Neural cell (in vitro differentiated cells): ENCODE results near the gene DENND1A. TPM values are rescaled to one million over a fixed set of nuclear protein-coding genes. Genes with fewer than 3 reads are reported as not detected.

ENCODE experiments used
- H2AFZ ChIP-seq: fragments of 200-600, 300-800 bp; sonication (generic), shearing (Covaris generic); 2 replicates; pipeline ENCODE4 v1.6.0; 2014; ENCODE audit warnings: low read depth, mild to moderate bottlenecking, antibody characterized with exemption, low read length, moderate library complexity
- H3F3A ChIP-seq: fragments of 200-600 bp; shearing (Covaris generic); 2 replicates; pipeline ENCODE4 v1.6.1; 2016; ENCODE audit warnings: mild to moderate bottlenecking, moderate library complexity, mixed read lengths, antibody characterized with exemption, low read length; ENCODE audit not compliant: insufficient read depth, poor library complexity, severe bottlenecking
- H3K27ac ChIP-seq: fragments of 200-600, 300-800 bp; sonication (generic), shearing (Covaris generic); 2 replicates; pipeline ENCODE4 v1.5.1; 2014; ENCODE audit warnings: mild to moderate bottlenecking, low read length, moderate library complexity
- H3K27me3 ChIP-seq: fragments of 300-800, 200-600 bp; sonication (generic), shearing (Covaris generic); 2 replicates; pipeline ENCODE4 v1.6.0; 2014; ENCODE audit warnings: mild to moderate bottlenecking, low read depth, low read length, moderate library complexity; ENCODE audit not compliant: insufficient read depth
- H3K36me3 ChIP-seq: fragments of 300-800, 200-600 bp; sonication (generic), shearing (Covaris generic); 2 replicates; pipeline ENCODE4 v1.5.1; 2014; ENCODE audit warnings: mild to moderate bottlenecking, antibody characterized with exemption, low read length, moderate library complexity; ENCODE audit not compliant: insufficient read depth
- H3K4me2 ChIP-seq: fragments of 300-800, 200-600 bp; sonication (generic), shearing (Covaris generic); 2 replicates; pipeline ENCODE4 v1.6.0; 2014; ENCODE audit warnings: mild to moderate bottlenecking, low read length
- H3K4me3 ChIP-seq: fragments of 300-800, 200-600 bp; sonication (generic), shearing (Covaris generic); 2 replicates; pipeline ENCODE4 v1.5.1; 2014; ENCODE audit warnings: mild to moderate bottlenecking, low read length, moderate library complexity
- H3K79me2 ChIP-seq: fragments of 200-600 bp; shearing (Covaris generic); replicated peaks from 2 replicates; pipeline ENCODE4 v1.6.0; 2014; ENCODE audit warnings: mild to moderate bottlenecking, low read length, moderate library complexity; ENCODE audit not compliant: insufficient read depth
- H3K9ac ChIP-seq: fragments of 300-800, 200-600 bp; sonication (generic), shearing (Covaris generic); 2 replicates; pipeline ENCODE4 v1.6.1; 2016; ENCODE audit warnings: mild to moderate bottlenecking, low read length, mixed read lengths
- H3K9me2 ChIP-seq: fragments of 200-600 bp; shearing (Covaris generic); 2 replicates; pipeline ENCODE4 v1.6.1; 2016; ENCODE audit warnings: mild to moderate bottlenecking, low read length, mixed read lengths; ENCODE audit not compliant: insufficient read depth
- H3K9me3 ChIP-seq: fragments of 200-600, 300-800 bp; sonication (generic), shearing (Covaris generic); 2 replicates; pipeline ENCODE4 v1.6.1; 2016; ENCODE audit warnings: mild to moderate bottlenecking, mixed run types, low read length, moderate library complexity, mixed read lengths
- H4K20me1 ChIP-seq: fragments of 200-600 bp; shearing (Covaris generic); 2 replicates; pipeline ENCODE4 v1.6.1; 2016; ENCODE audit warnings: mild to moderate bottlenecking, mixed run types; ENCODE audit not compliant: insufficient read depth
- EP300 ChIP-seq: fragments of 450-650 bp; conservative IDR thresholded peaks from 2 replicates; pipeline ENCODE4 v1.6.1; 2014; ENCODE audit warnings: antibody characterized with exemption, mild to moderate bottlenecking, moderate library complexity; ENCODE audit not compliant: poor library complexity, severe bottlenecking
- EZH2 ChIP-seq: fragments of 200-600, 300-800 bp; shearing (Covaris generic), sonication (generic); IDR thresholded peaks from 2 replicates; pipeline ENCODE4 v1.6.1; 2014; ENCODE audit warnings: antibody characterized with exemption, low read length, borderline replicate concordance, mild to moderate bottlenecking; ENCODE audit not compliant: insufficient read depth, poor library complexity, severe bottlenecking
- MXI1 ChIP-seq: fragments of 450-650 bp; conservative IDR thresholded peaks from 2 replicates; pipeline ENCODE4 v1.6.1; 2014; ENCODE audit warnings: antibody characterized with exemption, mild to moderate bottlenecking; ENCODE audit not compliant: poor library complexity, severe bottlenecking
- POLR2AphosphoS5 ChIP-seq: IDR thresholded peaks from 2 replicates; pipeline ENCODE4 v1.6.1; 2012
- RAD21 ChIP-seq: fragments of 450-650 bp; conservative IDR thresholded peaks from 2 replicates; pipeline ENCODE4 v1.6.1; 2014; ENCODE audit warnings: antibody characterized with exemption, mild to moderate bottlenecking, moderate library complexity
- SMC3 ChIP-seq: fragments of 450-650 bp; conservative IDR thresholded peaks from 2 replicates; pipeline ENCODE4 v1.6.1; 2014; ENCODE audit warnings: antibody characterized with exemption, mild to moderate bottlenecking, moderate library complexity; ENCODE audit not compliant: poor library complexity
- TAF1 ChIP-seq: IDR thresholded peaks from 2 replicates; pipeline ENCODE4 v1.6.1; 2012; ENCODE audit warnings: low read depth
- polyA plus RNA-seq: library from polyadenylated mRNA; depleted of rRNA; stranded (reverse); fragments of >200 nt; gene quantifications from 2 replicates; pipeline ENCODE4 v1.2.3, GENCODE V29; 2014
- TF ChIP-seq, protein P1 (sequence below): IDR thresholded peaks from 2 replicates; pipeline ENCODE4 v1.6.1; 2012; ENCODE audit warnings: borderline replicate concordance
- TF ChIP-seq, protein P2 (sequence below): fragments of 450-650 bp; IDR thresholded peaks from 2 replicates; pipeline ENCODE4 v1.5.1; 2014; ENCODE audit warnings: antibody characterized with exemption, mild to moderate bottlenecking, moderate library complexity; ENCODE audit not compliant: poor library complexity, severe bottlenecking

Gene DENND1A
- polyA plus RNA-seq, 1 donor from 2014 or later, result 2.3 TPM

DNA sequence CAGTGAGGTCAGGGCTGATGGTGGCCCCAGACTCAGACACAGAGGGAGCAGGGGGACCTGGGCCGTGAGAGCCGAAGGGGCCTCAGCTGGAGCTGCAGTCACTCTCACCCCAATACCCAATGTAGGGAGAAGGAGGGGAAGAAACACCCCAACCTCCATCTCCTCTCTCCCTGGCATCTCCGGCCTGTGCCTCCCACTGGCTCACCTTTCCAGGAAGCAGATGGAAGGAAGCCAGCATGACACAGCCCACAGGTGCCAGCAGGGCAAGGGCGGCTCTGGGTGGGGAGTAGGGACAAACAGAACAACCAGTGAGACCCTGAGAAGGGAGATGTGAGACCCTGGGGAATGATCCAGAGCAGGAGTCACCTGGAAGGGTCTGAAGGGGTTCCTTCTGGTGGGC is 576.9 kb downstream of the DENND1A start:
- no peaks in the 10 kb centered on the region for H3K9me2 ChIP-seq
- no peaks in the 10 kb centered on the region for H3F3A ChIP-seq
- H4K20me1 ChIP-seq, result no peaks in the 10 kb centered on the region
- TF ChIP-seq, protein P1, sequence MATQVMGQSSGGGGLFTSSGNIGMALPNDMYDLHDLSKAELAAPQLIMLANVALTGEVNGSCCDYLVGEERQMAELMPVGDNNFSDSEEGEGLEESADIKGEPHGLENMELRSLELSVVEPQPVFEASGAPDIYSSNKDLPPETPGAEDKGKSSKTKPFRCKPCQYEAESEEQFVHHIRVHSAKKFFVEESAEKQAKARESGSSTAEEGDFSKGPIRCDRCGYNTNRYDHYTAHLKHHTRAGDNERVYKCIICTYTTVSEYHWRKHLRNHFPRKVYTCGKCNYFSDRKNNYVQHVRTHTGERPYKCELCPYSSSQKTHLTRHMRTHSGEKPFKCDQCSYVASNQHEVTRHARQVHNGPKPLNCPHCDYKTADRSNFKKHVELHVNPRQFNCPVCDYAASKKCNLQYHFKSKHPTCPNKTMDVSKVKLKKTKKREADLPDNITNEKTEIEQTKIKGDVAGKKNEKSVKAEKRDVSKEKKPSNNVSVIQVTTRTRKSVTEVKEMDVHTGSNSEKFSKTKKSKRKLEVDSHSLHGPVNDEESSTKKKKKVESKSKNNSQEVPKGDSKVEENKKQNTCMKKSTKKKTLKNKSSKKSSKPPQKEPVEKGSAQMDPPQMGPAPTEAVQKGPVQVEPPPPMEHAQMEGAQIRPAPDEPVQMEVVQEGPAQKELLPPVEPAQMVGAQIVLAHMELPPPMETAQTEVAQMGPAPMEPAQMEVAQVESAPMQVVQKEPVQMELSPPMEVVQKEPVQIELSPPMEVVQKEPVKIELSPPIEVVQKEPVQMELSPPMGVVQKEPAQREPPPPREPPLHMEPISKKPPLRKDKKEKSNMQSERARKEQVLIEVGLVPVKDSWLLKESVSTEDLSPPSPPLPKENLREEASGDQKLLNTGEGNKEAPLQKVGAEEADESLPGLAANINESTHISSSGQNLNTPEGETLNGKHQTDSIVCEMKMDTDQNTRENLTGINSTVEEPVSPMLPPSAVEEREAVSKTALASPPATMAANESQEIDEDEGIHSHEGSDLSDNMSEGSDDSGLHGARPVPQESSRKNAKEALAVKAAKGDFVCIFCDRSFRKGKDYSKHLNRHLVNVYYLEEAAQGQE, result no peak
- TF ChIP-seq SMC3 (no peak), POLR2AphosphoS5 (no peak), EZH2 (no peak), MXI1 (no peak), TAF1 (no peak), EP300 (no peak), RAD21 (no peak)
- TF ChIP-seq, protein P2, sequence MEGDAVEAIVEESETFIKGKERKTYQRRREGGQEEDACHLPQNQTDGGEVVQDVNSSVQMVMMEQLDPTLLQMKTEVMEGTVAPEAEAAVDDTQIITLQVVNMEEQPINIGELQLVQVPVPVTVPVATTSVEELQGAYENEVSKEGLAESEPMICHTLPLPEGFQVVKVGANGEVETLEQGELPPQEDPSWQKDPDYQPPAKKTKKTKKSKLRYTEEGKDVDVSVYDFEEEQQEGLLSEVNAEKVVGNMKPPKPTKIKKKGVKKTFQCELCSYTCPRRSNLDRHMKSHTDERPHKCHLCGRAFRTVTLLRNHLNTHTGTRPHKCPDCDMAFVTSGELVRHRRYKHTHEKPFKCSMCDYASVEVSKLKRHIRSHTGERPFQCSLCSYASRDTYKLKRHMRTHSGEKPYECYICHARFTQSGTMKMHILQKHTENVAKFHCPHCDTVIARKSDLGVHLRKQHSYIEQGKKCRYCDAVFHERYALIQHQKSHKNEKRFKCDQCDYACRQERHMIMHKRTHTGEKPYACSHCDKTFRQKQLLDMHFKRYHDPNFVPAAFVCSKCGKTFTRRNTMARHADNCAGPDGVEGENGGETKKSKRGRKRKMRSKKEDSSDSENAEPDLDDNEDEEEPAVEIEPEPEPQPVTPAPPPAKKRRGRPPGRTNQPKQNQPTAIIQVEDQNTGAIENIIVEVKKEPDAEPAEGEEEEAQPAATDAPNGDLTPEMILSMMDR, result no peak
- no peak overlapping the region for H3K4me2 ChIP-seq
- no peaks in the 10 kb centered on the region for H3K9me3 ChIP-seq
- H3K79me2 ChIP-seq, result peaks cover 14% of the 10 kb centered on the region
- no peaks in the 10 kb centered on the region for H3K27me3 ChIP-seq
- H3K36me3 ChIP-seq, result no peaks in the 10 kb centered on the region
- H3K4me3 ChIP-seq, result no peak overlapping the region
- H3K9ac ChIP-seq, result no peak overlapping the region
- H2AFZ ChIP-seq, result no peak overlapping the region
- H3K27ac ChIP-seq, result no peak overlapping the region

DNA sequence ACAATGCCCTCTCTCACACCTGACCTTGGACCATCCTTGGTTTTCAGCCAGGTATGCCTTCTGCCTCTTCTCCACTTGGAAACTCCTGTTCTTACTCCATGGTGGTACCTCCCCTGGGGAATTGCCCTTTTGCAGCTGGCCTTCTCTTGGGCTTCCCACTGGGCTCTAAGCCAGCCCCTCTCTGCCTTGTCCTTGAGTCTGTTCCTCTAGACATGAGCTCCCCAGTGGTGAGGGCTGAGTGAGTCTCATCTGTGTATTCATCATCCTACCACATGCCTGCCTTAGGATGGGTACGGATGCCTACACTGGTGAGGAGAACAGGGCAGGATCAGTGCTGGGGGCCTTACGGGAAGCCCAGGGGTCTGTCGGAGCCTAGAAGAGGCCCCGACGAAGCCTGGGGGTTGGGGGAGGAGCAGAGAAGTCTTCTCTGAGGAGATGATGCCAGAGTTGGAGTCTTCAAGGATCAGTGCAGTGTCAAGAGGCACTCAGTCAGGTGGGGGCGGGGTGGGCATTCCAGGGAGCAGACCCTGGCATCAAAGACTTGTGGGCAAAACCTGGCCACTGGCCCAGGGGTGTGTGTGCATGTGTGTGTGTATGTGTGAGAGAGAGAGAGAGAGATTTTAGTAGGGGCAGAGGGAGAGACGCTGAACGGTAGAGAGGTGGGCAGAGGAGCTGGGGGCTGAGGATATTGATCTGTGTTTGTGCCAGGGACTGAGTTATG is 579.2 kb downstream of the DENND1A start:
- no peak overlapping the region for H2AFZ ChIP-seq
- no peaks in the 10 kb centered on the region for H3F3A ChIP-seq
- no peaks in the 10 kb centered on the region for H4K20me1 ChIP-seq
- no peak overlapping the region for H3K4me2 ChIP-seq
- no peak for TF ChIP-seq SMC3
- TF ChIP-seq RAD21, result no peak
- TF ChIP-seq MXI1, result no peak
- TF ChIP-seq, protein P1, result no peak
- TF ChIP-seq, protein P2, result no peak
- H3K4me3 ChIP-seq, result no peak overlapping the region
- H3K27me3 ChIP-seq, result no peaks in the 10 kb centered on the region
- H3K36me3 ChIP-seq, result no peaks in the 10 kb centered on the region
- no peaks in the 10 kb centered on the region for H3K9me2 ChIP-seq
- no peak overlapping the region for H3K27ac ChIP-seq
- H3K9ac ChIP-seq, result no peak overlapping the region
- H3K79me2 ChIP-seq, result no peaks in the 10 kb centered on the region
- no peaks in the 10 kb centered on the region for H3K9me3 ChIP-seq
